ENCODE results near the gene ADA. TPM values are rescaled to one million over a fixed set of nuclear protein-coding genes. Genes with fewer than 3 reads are reported as not detected.
A peak's percentile ranks its signal among the peaks of the same experiment; 100 is the strongest.

Gene ADA
- polyA plus RNA-seq, 4 donors = 4.3 to 135 (median 101) TPM

DNA sequence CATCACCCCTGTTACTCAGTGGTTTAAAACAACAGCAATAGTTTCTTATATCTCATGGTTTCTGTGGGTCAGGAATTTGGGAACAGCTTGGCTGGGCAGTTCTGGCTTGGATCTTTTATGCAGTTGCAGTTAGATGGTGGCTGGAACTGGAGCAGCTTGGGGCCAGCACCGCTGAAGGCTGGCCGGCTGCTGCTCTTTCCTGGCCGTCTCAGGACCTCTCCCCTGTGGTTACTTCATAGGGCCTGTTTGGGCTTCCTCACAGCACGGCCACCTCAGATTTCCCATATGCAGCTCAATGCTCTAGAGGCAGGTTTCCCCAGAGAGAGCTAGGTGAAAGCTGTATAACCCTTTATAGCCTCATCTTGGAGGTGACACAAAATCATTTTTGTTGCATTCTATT lies 53.6 kb downstream of the ADA start:
- Histone ChIP-seq H3K9me3 (ENCODE audit: control insufficient read depth in 2 of 2, insufficient read depth in 1 of 2, low read depth in 1 of 2, low read length in 1 of 2) (no peaks in the 10 kb centered on the region), H3K27ac (ENCODE audit: low read depth in 1 of 3, low read length in 2 of 3) (peak overlapping the region in 1 of 3 donors; percentile 79), H3K4me3 (ENCODE audit: low read depth in 1 of 3, low read length in 3 of 3) (no peak overlapping the region), H3K36me3 (ENCODE audit: control insufficient read depth in 3 of 3, insufficient read depth in 2 of 3, low read depth in 1 of 3, low read length in 3 of 3) (peaks cover 0 to 13% (median 0%) of the 10 kb centered on the region in 3 donors), H3K4me1 (ENCODE audit: control insufficient read depth in 3 of 3, insufficient read depth in 2 of 3, low read depth in 1 of 3, low read length in 2 of 3) (peaks cover 2 to 24% (median 15%) of the 10 kb centered on the region in 3 donors), H3K27me3 (ENCODE audit: control insufficient read depth in 3 of 3, insufficient read depth in 3 of 3, low read length in 3 of 3) (no peaks in the 10 kb centered on the region)
- FAIRE-seq = no peak
- 63 to 93% (median 66%) methylated on average over 4 of the region's 4 CpGs for WGBS, 3 donors
- no peak for DNase-seq

DNA sequence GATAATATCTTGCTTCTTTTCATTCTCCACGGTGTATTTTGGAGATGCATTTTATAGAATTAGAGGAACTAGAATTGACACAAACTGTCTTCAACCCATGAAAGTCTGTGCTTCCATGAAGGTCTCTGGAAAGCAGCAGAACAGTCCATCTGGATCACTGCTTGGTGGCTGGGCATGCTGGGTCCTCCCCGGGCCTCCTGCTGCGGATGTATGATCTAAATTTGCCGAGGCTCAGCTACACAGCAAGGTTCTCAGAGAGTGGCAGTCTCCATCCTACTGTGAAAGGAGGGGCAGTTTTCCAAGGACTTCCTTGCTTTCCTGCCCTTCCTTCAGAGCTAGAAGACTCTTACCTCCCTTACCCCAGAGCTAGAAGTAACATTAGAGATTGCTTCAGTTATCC lies 54.0 kb downstream of the ADA start:
- DNase-seq = no peak
- FAIRE-seq = no peak
- Histone ChIP-seq H3K27ac (ENCODE audit: low read depth in 1 of 3, low read length in 2 of 3) (peak overlapping the region in 1 of 3 donors; percentile 79), H3K4me3 (ENCODE audit: low read depth in 1 of 3, low read length in 3 of 3) (no peak overlapping the region), H3K36me3 (ENCODE audit: control insufficient read depth in 3 of 3, insufficient read depth in 2 of 3, low read depth in 1 of 3, low read length in 3 of 3) (peaks cover 0 to 15% (median 0%) of the 10 kb centered on the region in 3 donors), H3K9me3 (ENCODE audit: control insufficient read depth in 2 of 2, insufficient read depth in 1 of 2, low read depth in 1 of 2, low read length in 1 of 2) (no peaks in the 10 kb centered on the region), H3K4me1 (ENCODE audit: control insufficient read depth in 3 of 3, insufficient read depth in 2 of 3, low read depth in 1 of 3, low read length in 2 of 3) (peaks cover 2 to 24% (median 15%) of the 10 kb centered on the region in 3 donors), H3K27me3 (ENCODE audit: control insufficient read depth in 3 of 3, insufficient read depth in 3 of 3, low read length in 3 of 3) (no peaks in the 10 kb centered on the region)
- WGBS, 3 donors = 72 to 90% (median 89%) methylated on average over 4 of the region's 4 CpGs

- 86 to 92% (median 86%) methylated on average over 3 of the region's 3 CpGs for WGBS, 3 donors
- no peak overlapping the region for H3K27ac ChIP-seq (ENCODE audit: low read depth in 1 of 3, low read length in 2 of 3)
These were observed 54.6 kb downstream of the ADA start for GRCh38 chr20:44596876-44597275.

GRCh38 chr20:44596010-44596409 lies 55.5 kb downstream of the ADA start:
- Histone ChIP-seq H3K4me1 (ENCODE audit: control insufficient read depth in 3 of 3, insufficient read depth in 2 of 3, low read depth in 1 of 3, low read length in 2 of 3) (peaks cover 0 to 10% (median 9%) of the 10 kb centered on the region in 3 donors), H3K27me3 (ENCODE audit: control insufficient read depth in 3 of 3, insufficient read depth in 3 of 3, low read length in 3 of 3) (no peaks in the 10 kb centered on the region), H3K9me3 (ENCODE audit: control insufficient read depth in 2 of 2, insufficient read depth in 1 of 2, low read depth in 1 of 2, low read length in 1 of 2) (no peaks in the 10 kb centered on the region), H3K4me3 (ENCODE audit: low read depth in 1 of 3, low read length in 3 of 3) (no peak overlapping the region), H3K36me3 (ENCODE audit: control insufficient read depth in 3 of 3, insufficient read depth in 2 of 3, low read depth in 1 of 3, low read length in 3 of 3) (peaks cover 0 to 23% (median 3%) of the 10 kb centered on the region in 3 donors), H3K27ac (ENCODE audit: low read depth in 1 of 3, low read length in 2 of 3) (no peak overlapping the region)
- DNase-seq (no peak), FAIRE-seq (no peak)
- WGBS, 3 donors = 84 to 91% (median 86%) methylated on average over 4 of the region's 4 CpGs

More at GRCh38 chr20:44596876-44597275, 54.6 kb downstream of the ADA start:
- Histone ChIP-seq H3K27me3 (ENCODE audit: control insufficient read depth in 3 of 3, insufficient read depth in 3 of 3, low read length in 3 of 3) (no peaks in the 10 kb centered on the region), H3K4me1 (ENCODE audit: control insufficient read depth in 3 of 3, insufficient read depth in 2 of 3, low read depth in 1 of 3, low read length in 2 of 3) (peaks cover 2 to 18% (median 15%) of the 10 kb centered on the region in 3 donors), H3K4me3 (ENCODE audit: low read depth in 1 of 3, low read length in 3 of 3) (no peak overlapping the region), H3K36me3 (ENCODE audit: control insufficient read depth in 3 of 3, insufficient read depth in 2 of 3, low read depth in 1 of 3, low read length in 3 of 3) (peaks cover 0 to 21% (median under 1%) of the 10 kb centered on the region in 3 donors), H3K9me3 (ENCODE audit: control insufficient read depth in 2 of 2, insufficient read depth in 1 of 2, low read depth in 1 of 2, low read length in 1 of 2) (no peaks in the 10 kb centered on the region)
- no peak for DNase-seq
- FAIRE-seq = no peak

GRCh38 chr20:44594730-44595129 lies 56.8 kb downstream of the ADA start:
- Histone ChIP-seq H3K36me3 (ENCODE audit: control insufficient read depth in 3 of 3, insufficient read depth in 2 of 3, low read depth in 1 of 3, low read length in 3 of 3) (peaks cover 2 to 29% (median 3%) of the 10 kb centered on the region in 3 donors), H3K4me1 (ENCODE audit: control insufficient read depth in 3 of 3, insufficient read depth in 2 of 3, low read depth in 1 of 3, low read length in 2 of 3) (peaks cover 0 to 8% (median 0%) of the 10 kb centered on the region in 3 donors), H3K27me3 (ENCODE audit: control insufficient read depth in 3 of 3, insufficient read depth in 3 of 3, low read length in 3 of 3) (no peaks in the 10 kb centered on the region), H3K4me3 (ENCODE audit: low read depth in 1 of 3, low read length in 3 of 3) (no peak overlapping the region), H3K27ac (ENCODE audit: low read depth in 1 of 3, low read length in 2 of 3) (peak overlapping the region in 1 of 3 donors; percentile 68), H3K9me3 (ENCODE audit: control insufficient read depth in 2 of 2, insufficient read depth in 1 of 2, low read depth in 1 of 2, low read length in 1 of 2) (no peaks in the 10 kb centered on the region)
- DNase-seq = no peak
- 65 to 88% (median 73%) methylated on average over 1 of the region's 1 CpG for WGBS, 3 donors
- FAIRE-seq = no peak

DNA sequence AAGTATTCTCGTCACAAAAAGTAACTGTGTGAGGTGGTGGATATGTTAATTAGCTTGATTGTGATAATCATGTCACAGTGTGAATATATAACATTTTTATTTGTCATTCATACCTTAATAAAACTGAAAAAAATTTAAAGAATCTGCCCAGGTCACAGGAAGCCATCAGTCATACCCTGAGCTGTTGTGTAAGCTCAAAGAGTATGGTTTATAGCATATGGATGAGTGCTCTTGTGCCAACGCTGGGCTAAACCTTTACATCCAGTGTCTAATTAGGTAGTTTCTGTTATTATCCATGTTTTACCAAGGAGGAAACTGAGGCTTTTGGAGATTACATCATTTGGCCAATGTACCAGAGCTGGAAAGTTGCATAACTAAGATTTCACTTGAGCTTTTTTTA lies 57.7 kb downstream of the ADA start:
- no peak overlapping the region for H3K4me3 ChIP-seq (ENCODE audit: low read depth in 1 of 3, low read length in 3 of 3)
- no peak for FAIRE-seq
- DNase-seq = no peak
- H3K27ac ChIP-seq (ENCODE audit: low read depth in 1 of 3, low read length in 2 of 3) = no peak overlapping the region
- H3K4me1 ChIP-seq (ENCODE audit: control insufficient read depth in 3 of 3, insufficient read depth in 2 of 3, low read depth in 1 of 3, low read length in 2 of 3) = peaks cover 0 to 8% (median 0%) of the 10 kb centered on the region in 3 donors
- 75 to 88% (median 87%) methylated on average over 2 of the region's 2 CpGs for WGBS, 3 donors
- H3K36me3 ChIP-seq (ENCODE audit: control insufficient read depth in 3 of 3, insufficient read depth in 2 of 3, low read depth in 1 of 3, low read length in 3 of 3) = peaks cover 2 to 28% (median 3%) of the 10 kb centered on the region in 3 donors
- no peaks in the 10 kb centered on the region for H3K27me3 ChIP-seq (ENCODE audit: control insufficient read depth in 3 of 3, insufficient read depth in 3 of 3, low read length in 3 of 3)
- H3K9me3 ChIP-seq (ENCODE audit: control insufficient read depth in 2 of 2, insufficient read depth in 1 of 2, low read depth in 1 of 2, low read length in 1 of 2) = no peaks in the 10 kb centered on the region

DNA sequence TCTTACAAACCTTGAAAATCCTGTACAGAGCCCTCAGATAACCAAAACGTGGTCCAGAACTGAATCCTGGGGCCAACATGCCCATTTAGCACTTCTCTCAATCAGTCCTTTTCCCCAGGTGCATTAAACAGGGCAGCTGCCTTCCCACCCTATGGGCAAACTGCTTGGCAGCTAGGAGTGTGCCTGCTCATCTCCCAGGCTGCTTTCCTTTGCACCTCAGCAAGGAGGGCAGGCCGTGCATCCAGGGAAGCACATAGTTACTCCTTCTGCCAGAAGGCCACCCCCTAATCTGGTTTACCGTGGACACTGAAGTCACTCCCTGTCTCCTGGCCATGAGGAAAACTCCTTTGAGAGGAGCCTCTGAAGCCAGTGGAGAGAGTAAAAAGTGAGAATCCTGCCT lies 59.1 kb downstream of the ADA start:
- Histone ChIP-seq H3K36me3 (ENCODE audit: control insufficient read depth in 3 of 3, insufficient read depth in 2 of 3, low read depth in 1 of 3, low read length in 3 of 3) (peaks cover 2 to 25% (median 3%) of the 10 kb centered on the region in 3 donors), H3K27ac (ENCODE audit: low read depth in 1 of 3, low read length in 2 of 3) (no peak overlapping the region), H3K4me3 (ENCODE audit: low read depth in 1 of 3, low read length in 3 of 3) (no peak overlapping the region), H3K27me3 (ENCODE audit: control insufficient read depth in 3 of 3, insufficient read depth in 3 of 3, low read length in 3 of 3) (no peaks in the 10 kb centered on the region), H3K4me1 (ENCODE audit: control insufficient read depth in 3 of 3, insufficient read depth in 2 of 3, low read depth in 1 of 3, low read length in 2 of 3) (peaks cover 0 to 5% (median 0%) of the 10 kb centered on the region in 3 donors), H3K9me3 (ENCODE audit: control insufficient read depth in 2 of 2, insufficient read depth in 1 of 2, low read depth in 1 of 2, low read length in 1 of 2) (no peaks in the 10 kb centered on the region)
- DNase-seq = no peak
- FAIRE-seq = no peak
- WGBS, 3 donors = 79 to 85% (median 80%) methylated on average over 3 of the region's 3 CpGs

GRCh38 chr20:44590980-44591778 lies 60.3 kb downstream of the ADA start:
- H3K9me3 ChIP-seq (ENCODE audit: control insufficient read depth in 2 of 2, insufficient read depth in 1 of 2, low read depth in 1 of 2, low read length in 1 of 2) = no peaks in the 10 kb centered on the region
- 84 to 91% (median 87%) methylated on average over 9 of the region's 9 CpGs for WGBS, 3 donors
- DNase-seq = no peak
- peaks cover 2 to 24% (median 3%) of the 10 kb centered on the region in 3 donors for H3K36me3 ChIP-seq (ENCODE audit: control insufficient read depth in 3 of 3, insufficient read depth in 2 of 3, low read depth in 1 of 3, low read length in 3 of 3)
- no peaks in the 10 kb centered on the region for H3K27me3 ChIP-seq (ENCODE audit: control insufficient read depth in 3 of 3, insufficient read depth in 3 of 3, low read length in 3 of 3)
- no peak overlapping the region for H3K4me3 ChIP-seq (ENCODE audit: low read depth in 1 of 3, low read length in 3 of 3)
- H3K4me1 ChIP-seq (ENCODE audit: control insufficient read depth in 3 of 3, insufficient read depth in 2 of 3, low read depth in 1 of 3, low read length in 2 of 3) = peaks cover 0 to 8% (median 2%) of the 10 kb centered on the region in 3 donors
- H3K27ac ChIP-seq (ENCODE audit: low read depth in 1 of 3, low read length in 2 of 3) = no peak overlapping the region
- no peak for FAIRE-seq

Measured in small intestine (tissue), 7 donors.